Measurements from ENCODE around the gene DEFB132.

The DEFB132 gene

DNA sequence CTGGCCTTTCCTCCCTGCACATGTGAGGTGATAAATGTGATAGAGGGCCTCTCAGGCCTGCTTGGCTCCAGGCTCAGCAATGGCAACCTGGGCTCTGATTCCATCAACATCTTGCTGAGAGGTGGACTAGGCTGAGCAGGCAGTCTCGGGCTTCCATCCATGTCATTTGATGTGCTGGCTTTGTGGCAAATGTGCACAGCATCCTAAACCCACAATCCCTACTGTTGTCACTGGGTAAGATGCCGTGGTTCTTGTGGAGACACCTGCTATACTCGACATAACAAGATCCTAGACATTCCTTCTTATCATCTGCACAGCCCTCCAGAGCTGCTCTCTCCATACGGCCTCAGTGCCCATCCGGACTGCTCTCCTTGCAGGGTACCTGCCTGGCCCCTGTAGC is 37.1 kb downstream of the DEFB132 start:
- Histone ChIP-seq H3K9me3 (ENCODE audit: control insufficient read depth, low read length) (no peaks in the 10 kb centered on the region), H3K4me1 (ENCODE audit: control insufficient read depth, insufficient read depth, low read length, poor library complexity, severe bottlenecking) (peaks cover 41% of the 10 kb centered on the region), H3K27me3 (replicated peaks; ENCODE audit: control insufficient read depth, insufficient read depth, low read length, poor library complexity, severe bottlenecking) (no peaks in the 10 kb centered on the region), H3K27ac (ENCODE audit: insufficient read depth, low read length, poor library complexity, severe bottlenecking) (no peak overlapping the region), H3K4me3 (ENCODE audit: insufficient read depth, low read depth, low read length, poor library complexity, severe bottlenecking) (no peak overlapping the region), H3K36me3 (ENCODE audit: control insufficient read depth, insufficient read depth, low read length) (no peaks in the 10 kb centered on the region)
- DNase-seq: no peak

DNA sequence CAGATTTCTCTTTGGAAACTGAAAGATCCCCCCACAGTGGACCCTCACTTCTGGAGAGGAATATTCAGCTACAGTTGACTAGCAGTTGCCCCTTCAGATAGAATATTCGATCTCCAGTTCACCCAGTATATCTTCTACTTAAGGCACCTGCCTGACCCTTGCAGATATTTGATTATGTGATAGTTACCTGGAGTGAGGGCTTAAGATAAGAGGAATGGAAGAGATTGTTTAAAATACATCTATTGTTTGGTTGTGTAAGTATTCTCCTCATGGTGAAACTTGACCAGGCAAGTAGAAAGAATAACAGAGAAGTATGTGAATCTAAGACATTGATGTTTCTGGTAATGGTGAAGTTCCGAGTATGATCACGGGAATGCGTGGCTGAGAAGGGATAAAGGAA is 38.3 kb downstream of the DEFB132 start:
- Histone ChIP-seq H3K36me3 (ENCODE audit: control insufficient read depth, insufficient read depth, low read length) (no peaks in the 10 kb centered on the region), H3K4me3 (ENCODE audit: insufficient read depth, low read depth, low read length, poor library complexity, severe bottlenecking) (no peak overlapping the region), H3K9me3 (ENCODE audit: control insufficient read depth, low read length) (no peaks in the 10 kb centered on the region), H3K27ac (ENCODE audit: insufficient read depth, low read length, poor library complexity, severe bottlenecking) (no peak overlapping the region), H3K4me1 (ENCODE audit: control insufficient read depth, insufficient read depth, low read length, poor library complexity, severe bottlenecking) (peaks cover 41% of the 10 kb centered on the region), H3K27me3 (replicated peaks; ENCODE audit: control insufficient read depth, insufficient read depth, low read length, poor library complexity, severe bottlenecking) (no peaks in the 10 kb centered on the region)
- DNase-seq: no peak

DNA sequence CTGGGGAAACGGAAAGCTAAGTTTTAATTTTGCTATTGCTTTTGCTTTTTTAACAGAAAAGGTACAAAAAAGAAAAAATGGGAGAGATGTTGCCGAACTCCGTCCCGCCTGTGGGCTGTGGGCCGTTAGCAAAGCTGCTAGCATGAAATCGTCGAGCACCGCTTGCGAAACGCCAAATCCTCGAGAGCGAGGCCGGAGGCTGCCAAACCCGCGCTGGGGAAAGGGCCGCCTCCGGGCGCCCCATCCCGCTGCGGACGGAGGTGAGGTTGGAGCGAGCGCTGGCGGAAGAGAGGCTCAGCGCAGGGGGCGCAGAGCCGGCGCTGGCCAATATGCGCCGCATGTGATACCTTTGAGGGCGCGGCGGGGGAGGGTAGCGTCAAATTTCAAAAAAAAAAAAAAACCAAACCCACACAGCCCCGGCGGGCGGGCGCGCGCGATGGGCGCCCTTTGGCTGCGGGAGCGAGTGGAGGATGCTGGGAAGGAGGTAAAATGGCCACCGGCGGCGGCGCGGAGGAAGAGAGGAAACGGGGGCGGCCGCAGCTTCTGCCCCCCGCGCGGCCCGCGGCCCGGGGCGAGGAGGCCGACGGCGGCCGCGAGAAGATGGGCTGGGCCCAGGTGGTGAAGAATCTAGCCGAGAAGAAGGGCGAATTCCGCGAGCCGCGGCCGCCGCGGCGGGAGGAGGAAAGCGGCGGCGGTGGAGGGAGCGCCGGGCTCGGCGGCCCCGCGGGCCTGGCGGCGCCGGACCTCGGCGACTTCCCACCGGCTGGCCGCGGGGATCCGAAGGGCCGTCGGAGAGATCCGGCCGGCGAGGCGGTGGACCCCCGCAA is 39.8 kb downstream of the DEFB132 start, which contains the start of gene ZCCHC3:
ZCCHC3 (plus strand) TSS at position 473 of the 827 bp plus-strand sequence; CDS start at position 490, 17 bp downstream.
- Histone ChIP-seq H3K36me3 (ENCODE audit: control insufficient read depth, insufficient read depth, low read length) (no peaks in the 10 kb centered on the region), H3K27ac (ENCODE audit: insufficient read depth, low read length, poor library complexity, severe bottlenecking) (peak within 1 kb of the TSS; percentile 85), H3K4me1 (ENCODE audit: control insufficient read depth, insufficient read depth, low read length, poor library complexity, severe bottlenecking) (peaks cover 29% of the 10 kb centered on the region), H3K27me3 (replicated peaks; ENCODE audit: control insufficient read depth, insufficient read depth, low read length, poor library complexity, severe bottlenecking) (no peaks in the 10 kb centered on the region), H3K9me3 (ENCODE audit: control insufficient read depth, low read length) (no peaks in the 10 kb centered on the region), H3K4me3 (ENCODE audit: insufficient read depth, low read depth, low read length, poor library complexity, severe bottlenecking) (peak within 1 kb of the TSS; percentile 75)
- peak; percentile 67 to 73 (median 72) for DNase-seq

DNA sequence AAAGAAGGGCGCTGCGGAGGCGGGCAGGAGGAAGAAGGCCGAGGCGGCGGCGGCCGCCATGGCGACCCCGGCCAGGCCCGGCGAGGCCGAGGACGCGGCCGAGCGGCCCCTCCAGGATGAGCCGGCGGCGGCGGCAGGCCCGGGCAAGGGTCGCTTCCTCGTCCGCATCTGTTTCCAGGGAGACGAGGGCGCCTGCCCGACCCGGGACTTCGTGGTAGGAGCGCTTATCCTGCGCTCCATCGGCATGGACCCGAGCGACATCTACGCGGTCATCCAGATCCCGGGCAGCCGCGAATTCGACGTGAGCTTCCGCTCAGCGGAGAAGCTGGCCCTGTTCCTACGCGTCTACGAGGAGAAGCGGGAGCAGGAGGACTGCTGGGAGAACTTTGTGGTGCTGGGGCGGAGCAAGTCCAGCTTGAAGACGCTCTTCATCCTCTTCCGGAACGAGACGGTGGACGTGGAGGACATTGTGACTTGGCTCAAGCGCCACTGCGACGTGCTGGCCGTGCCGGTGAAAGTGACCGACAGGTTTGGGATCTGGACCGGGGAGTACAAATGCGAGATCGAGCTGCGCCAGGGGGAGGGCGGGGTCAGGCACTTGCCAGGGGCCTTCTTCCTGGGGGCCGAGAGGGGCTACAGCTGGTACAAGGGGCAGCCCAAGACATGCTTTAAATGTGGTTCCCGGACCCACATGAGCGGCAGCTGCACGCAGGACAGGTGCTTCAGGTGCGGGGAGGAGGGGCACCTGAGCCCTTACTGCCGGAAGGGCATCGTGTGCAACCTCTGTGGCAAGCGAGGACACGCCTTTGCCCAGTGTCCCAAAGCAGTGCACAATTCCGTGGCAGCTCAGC is 40.6 kb downstream of the DEFB132 start:
- Histone ChIP-seq H3K4me1 (ENCODE audit: control insufficient read depth, insufficient read depth, low read length, poor library complexity, severe bottlenecking) (peaks cover 29% of the 10 kb centered on the region), H3K36me3 (ENCODE audit: control insufficient read depth, insufficient read depth, low read length) (no peaks in the 10 kb centered on the region), H3K27me3 (replicated peaks; ENCODE audit: control insufficient read depth, insufficient read depth, low read length, poor library complexity, severe bottlenecking) (no peaks in the 10 kb centered on the region), H3K4me3 (ENCODE audit: insufficient read depth, low read depth, low read length, poor library complexity, severe bottlenecking) (peak overlapping the region; percentile 75), H3K9me3 (ENCODE audit: control insufficient read depth, low read length) (no peaks in the 10 kb centered on the region), H3K27ac (ENCODE audit: insufficient read depth, low read length, poor library complexity, severe bottlenecking) (peak overlapping the region; percentile 85)
- peak; percentile 6 to 25 (median 12) for DNase-seq

DNA sequence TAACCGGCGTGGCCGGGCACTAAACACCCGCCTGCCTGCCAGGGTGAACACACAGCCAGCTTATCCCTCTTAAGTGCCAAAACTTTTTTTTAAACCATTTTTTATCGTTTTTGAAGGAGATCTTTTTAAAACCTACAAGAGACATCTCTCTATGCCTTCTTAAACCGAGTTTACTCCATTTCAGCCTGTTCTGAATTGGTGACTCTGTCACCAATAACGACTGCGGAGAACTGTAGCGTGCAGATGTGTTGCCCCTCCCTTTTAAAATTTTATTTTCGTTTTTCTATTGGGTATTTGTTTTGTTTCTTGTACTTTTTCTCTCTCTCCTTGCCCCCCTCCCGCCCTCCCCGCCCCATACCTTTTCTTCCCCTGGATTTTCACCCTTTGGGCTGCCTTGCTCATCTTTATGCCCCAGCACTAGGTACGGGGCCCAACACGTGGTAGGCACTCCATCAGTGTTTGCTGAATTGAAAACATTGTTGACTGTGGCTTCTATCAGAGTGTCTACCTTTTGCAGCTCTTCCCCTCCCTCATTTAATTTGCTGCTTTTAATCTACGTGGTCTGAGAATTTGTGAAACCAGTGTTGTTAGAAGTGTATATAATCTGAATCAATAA is 41.4 kb downstream of the DEFB132 start:
- no peak for DNase-seq
- H3K36me3 ChIP-seq (ENCODE audit: control insufficient read depth, insufficient read depth, low read length): no peaks in the 10 kb centered on the region
- H3K9me3 ChIP-seq (ENCODE audit: control insufficient read depth, low read length): no peaks in the 10 kb centered on the region
- peak overlapping the region; percentile 75 for H3K4me3 ChIP-seq (ENCODE audit: insufficient read depth, low read depth, low read length, poor library complexity, severe bottlenecking)
- H3K27me3 ChIP-seq (replicated peaks; ENCODE audit: control insufficient read depth, insufficient read depth, low read length, poor library complexity, severe bottlenecking): no peaks in the 10 kb centered on the region
- peak overlapping the region; percentile 85 for H3K27ac ChIP-seq (ENCODE audit: insufficient read depth, low read length, poor library complexity, severe bottlenecking)
- H3K4me1 ChIP-seq (ENCODE audit: control insufficient read depth, insufficient read depth, low read length, poor library complexity, severe bottlenecking): peaks cover 29% of the 10 kb centered on the region

DNA sequence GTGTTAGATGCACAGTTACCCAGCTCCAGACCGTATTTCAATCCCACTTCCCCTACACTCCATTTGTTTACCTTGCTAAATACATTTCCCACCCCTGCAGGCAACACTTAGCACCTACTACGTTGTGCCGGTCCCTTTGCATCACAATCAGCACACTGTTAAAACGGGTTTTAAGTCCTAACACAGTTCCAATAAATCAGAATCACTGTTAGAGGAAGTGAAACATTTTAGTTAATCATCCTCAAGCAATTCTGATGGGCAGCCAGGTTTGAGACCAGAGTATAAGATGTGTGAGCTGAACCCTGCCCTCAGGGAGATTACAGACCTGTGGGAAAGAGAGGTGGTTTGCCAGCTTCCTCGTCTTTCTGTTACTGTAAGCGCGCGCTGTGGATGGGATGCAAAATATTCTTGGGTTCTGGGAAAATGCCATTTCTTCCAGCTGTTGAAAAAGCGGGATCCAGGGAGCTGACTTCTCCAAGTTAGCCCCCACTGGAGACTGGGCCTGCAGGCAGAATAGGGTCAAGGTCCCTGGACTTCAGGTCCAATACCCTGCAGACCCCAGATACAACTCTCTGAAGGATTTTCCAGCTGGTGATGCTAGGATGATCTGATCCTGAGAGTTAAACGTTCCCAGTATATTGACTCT is 42.9 kb downstream of the DEFB132 start:
- Histone ChIP-seq H3K4me1 (ENCODE audit: control insufficient read depth, insufficient read depth, low read length, poor library complexity, severe bottlenecking) (peaks cover 29% of the 10 kb centered on the region), H3K27me3 (replicated peaks; ENCODE audit: control insufficient read depth, insufficient read depth, low read length, poor library complexity, severe bottlenecking) (no peaks in the 10 kb centered on the region), H3K9me3 (ENCODE audit: control insufficient read depth, low read length) (no peaks in the 10 kb centered on the region), H3K36me3 (ENCODE audit: control insufficient read depth, insufficient read depth, low read length) (no peaks in the 10 kb centered on the region), H3K4me3 (ENCODE audit: insufficient read depth, low read depth, low read length, poor library complexity, severe bottlenecking) (no peak overlapping the region), H3K27ac (ENCODE audit: insufficient read depth, low read length, poor library complexity, severe bottlenecking) (no peak overlapping the region)
- DNase-seq: no peak

DNA sequence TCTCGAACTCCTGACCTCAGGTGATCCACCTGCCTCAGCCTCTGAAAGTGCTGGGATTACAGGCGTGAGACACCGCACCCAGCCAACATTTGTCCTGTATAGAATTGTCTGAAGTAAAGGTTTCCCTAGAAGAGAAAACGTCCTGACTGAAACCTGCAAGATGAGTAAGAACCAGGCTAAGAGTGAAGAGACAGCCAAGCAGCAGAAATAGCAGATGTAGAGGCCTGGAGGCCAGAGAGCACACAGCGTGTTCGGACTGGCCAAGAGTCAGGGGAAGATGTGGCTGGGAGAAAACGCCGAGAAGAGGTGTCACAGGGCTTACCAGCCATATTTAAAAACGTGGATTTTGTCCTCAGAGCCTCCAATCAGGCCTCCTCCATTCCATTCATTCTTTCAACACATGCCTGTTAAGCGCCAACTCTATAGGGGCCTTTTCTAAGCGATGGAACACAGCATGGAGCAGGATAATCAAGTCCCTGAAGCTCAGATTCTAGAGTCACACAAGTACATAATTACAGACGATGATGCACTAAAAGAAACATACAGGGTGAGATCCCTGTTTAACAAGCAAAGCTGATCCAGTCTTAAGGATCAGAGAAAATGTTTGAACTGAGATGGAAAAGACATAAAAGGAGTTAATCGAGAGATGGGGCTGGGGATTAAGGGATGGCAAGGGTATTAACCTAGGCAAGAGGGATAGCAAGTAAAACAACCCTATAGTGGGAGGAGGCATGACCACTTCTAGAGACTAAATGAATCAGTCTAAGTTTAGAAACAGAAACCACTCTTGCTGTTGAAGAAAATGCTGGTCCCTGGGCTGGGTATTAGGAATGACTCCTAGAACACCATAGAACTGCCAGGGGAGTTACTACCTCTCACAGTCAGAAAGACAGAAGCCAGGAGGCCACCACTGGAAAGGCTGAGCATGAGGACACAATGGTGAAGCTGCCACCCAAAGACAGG is 44.6 kb downstream of the DEFB132 start:
- H3K27me3 ChIP-seq (replicated peaks; ENCODE audit: control insufficient read depth, insufficient read depth, low read length, poor library complexity, severe bottlenecking): no peaks in the 10 kb centered on the region
- H3K9me3 ChIP-seq (ENCODE audit: control insufficient read depth, low read length): no peaks in the 10 kb centered on the region
- H3K36me3 ChIP-seq (ENCODE audit: control insufficient read depth, insufficient read depth, low read length): no peaks in the 10 kb centered on the region
- no peak for DNase-seq
- no peak overlapping the region for H3K4me3 ChIP-seq (ENCODE audit: insufficient read depth, low read depth, low read length, poor library complexity, severe bottlenecking)
- H3K4me1 ChIP-seq (ENCODE audit: control insufficient read depth, insufficient read depth, low read length, poor library complexity, severe bottlenecking): peaks cover 22% of the 10 kb centered on the region
- H3K27ac ChIP-seq (ENCODE audit: insufficient read depth, low read length, poor library complexity, severe bottlenecking): no peak overlapping the region

DNA sequence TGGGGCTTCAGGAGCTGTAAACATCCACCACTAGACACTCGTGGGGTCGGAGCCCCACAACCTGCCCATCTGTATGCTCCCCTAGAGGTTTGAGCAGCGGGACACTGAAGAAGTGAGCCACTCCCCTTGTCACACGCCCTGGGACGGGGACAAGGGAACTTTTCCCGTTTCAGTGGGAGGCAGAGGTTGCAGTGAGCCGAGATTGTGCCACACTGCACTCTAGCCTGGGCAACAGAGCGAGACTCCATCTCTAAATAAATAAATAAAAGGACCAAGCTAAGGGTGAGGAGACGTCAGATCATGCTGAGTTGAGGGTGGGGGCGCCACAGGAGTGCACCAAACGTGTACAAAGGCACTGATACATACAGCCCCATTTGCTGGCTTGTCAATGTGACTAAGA is 48.2 kb downstream of the DEFB132 start:
- H3K36me3 ChIP-seq (ENCODE audit: control insufficient read depth, insufficient read depth, low read length): no peaks in the 10 kb centered on the region

More for the DNA sequence above, 48.2 kb downstream of the DEFB132 start:
- H3K4me3 ChIP-seq (ENCODE audit: insufficient read depth, low read depth, low read length, poor library complexity, severe bottlenecking): no peak overlapping the region
- DNase-seq: no peak
- peaks cover 3% of the 10 kb centered on the region for H3K4me1 ChIP-seq (ENCODE audit: control insufficient read depth, insufficient read depth, low read length, poor library complexity, severe bottlenecking)
- no peaks in the 10 kb centered on the region for H3K9me3 ChIP-seq (ENCODE audit: control insufficient read depth, low read length)
- H3K27ac ChIP-seq (ENCODE audit: insufficient read depth, low read length, poor library complexity, severe bottlenecking): no peak overlapping the region
- H3K27me3 ChIP-seq (replicated peaks; ENCODE audit: control insufficient read depth, insufficient read depth, low read length, poor library complexity, severe bottlenecking): no peaks in the 10 kb centered on the region

Data from effector memory CD4-positive, alpha-beta T cell (primary cell).